ENCODE results near the gene HOXB4.
A peak's percentile ranks its signal among the peaks of the same experiment; 100 is the strongest.

HOXB4 gene

DNA sequence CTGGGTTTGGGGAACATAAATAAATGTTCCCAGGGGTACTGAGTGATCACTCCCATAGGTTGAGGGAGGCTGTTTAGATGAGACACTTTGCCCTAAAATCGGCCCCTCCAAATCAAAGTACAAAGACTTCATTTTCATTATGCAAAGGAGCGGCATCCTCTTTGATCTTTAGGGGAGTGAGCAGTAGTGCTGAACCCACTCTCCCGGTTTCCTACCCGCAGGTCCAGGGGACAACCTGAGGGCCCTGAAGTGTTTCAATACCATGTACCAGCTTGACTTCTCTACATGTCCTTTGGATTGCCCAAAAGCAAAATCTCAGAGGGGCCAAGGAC lies 23.0 kb upstream of the HOXB4 start:
- no peak for DNase-seq

GRCh38 chr17:48600244-48601098 lies 22.3 kb upstream of the HOXB4 start:
- DNase-seq, result no peak

- no peak for DNase-seq
Observed at GRCh38 chr17:48599354-48599753, 21.2 kb upstream of the HOXB4 start.

- no peak for DNase-seq
Observed at GRCh38 chr17:48598736-48599135, 20.6 kb upstream of the HOXB4 start.

DNA sequence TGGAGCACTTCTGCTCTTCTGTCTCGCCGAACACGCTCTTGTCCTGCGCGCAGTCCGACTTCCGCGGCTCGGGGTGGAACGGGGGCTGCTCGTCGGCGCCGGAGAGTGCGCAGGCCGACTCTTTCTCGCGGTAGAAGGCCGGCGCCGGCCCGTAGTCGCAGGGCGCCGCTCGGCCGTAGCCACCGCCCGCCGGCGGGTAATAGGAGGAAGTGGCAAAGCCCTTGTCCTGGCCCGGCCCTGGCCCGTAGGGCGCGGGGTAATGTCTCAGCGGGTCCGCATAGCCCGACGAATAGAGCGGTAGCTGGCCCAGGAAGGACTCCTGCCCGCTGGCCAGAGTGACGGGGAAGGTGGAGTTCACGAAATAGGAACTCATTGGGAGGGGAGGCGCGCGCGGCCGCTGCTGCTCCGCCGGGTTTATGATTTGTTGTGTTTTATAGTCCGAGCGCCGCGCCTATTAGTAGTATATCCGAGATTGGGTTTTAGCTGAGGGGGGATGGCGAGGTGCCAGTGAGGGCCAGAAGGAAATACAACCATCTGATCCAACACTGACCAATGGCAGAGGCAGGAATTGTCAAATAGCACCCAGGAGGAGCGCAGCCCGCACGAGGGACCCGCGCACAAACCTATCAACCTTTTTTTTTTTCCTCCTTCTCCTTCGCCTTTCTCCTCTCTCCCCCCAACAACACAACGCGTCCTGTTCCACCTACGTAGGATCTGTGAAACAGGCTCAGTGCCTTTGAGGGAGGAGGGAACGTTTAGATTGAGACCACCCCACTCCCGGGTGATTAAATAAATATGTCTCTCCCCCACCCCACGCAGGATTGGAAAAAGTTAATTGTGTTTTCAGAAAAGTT lies 19.9 kb upstream of the HOXB4 start:
- DNase-seq, result no peak

GRCh38 chr17:48597528-48597777 lies 19.3 kb upstream of the HOXB4 start:
- DNase-seq, result no peak

GRCh38 chr17:48596735-48597527 lies 18.8 kb upstream of the HOXB4 start:
- no peak for DNase-seq

- peak; percentile 45 for DNase-seq
Observed at GRCh38 chr17:48596000-48596734, 18.0 kb upstream of the HOXB4 start.

DNA sequence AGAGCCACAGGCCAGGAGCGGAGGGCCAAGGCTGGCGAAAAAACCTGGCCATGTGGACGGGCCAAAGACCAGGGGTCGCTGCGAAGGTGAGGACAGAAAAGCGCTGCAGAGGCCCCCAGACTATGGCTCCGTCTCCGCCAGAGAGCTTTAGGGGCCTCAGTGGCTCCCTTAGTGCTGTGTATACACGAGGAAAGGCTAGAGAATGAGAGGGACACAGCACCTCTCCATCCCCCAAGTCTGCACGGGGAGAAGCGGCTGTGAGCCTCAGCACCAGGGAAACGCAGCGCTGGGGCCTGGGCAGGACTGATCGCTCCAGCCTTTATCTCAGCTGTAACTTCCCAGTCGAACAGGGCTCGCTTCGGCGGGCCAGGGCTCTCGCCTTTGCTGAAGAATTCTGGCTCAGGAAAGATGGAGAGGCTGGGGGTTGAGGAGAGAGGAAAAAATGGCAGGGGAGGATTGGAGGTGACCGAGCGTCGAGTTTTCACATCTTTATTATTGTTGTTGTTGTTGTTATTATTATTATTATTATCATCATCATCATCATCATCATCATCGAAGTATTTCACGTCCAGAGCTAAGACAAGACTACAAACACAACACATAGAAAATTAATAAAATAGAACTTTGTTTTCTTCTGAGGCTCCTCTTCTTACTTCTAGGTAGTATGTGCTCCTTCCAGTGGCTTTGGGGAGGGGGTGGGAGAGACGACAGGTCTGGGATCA lies 17.3 kb upstream of the HOXB4 start:
- no peak for DNase-seq

- DNase-seq, result no peak
Observed at GRCh38 chr17:48594538-48595277, 16.6 kb upstream of the HOXB4 start.

- DNase-seq, result peak; percentile 84
Observed at GRCh38 chr17:48593840-48594537, 15.8 kb upstream of the HOXB4 start.

DNA sequence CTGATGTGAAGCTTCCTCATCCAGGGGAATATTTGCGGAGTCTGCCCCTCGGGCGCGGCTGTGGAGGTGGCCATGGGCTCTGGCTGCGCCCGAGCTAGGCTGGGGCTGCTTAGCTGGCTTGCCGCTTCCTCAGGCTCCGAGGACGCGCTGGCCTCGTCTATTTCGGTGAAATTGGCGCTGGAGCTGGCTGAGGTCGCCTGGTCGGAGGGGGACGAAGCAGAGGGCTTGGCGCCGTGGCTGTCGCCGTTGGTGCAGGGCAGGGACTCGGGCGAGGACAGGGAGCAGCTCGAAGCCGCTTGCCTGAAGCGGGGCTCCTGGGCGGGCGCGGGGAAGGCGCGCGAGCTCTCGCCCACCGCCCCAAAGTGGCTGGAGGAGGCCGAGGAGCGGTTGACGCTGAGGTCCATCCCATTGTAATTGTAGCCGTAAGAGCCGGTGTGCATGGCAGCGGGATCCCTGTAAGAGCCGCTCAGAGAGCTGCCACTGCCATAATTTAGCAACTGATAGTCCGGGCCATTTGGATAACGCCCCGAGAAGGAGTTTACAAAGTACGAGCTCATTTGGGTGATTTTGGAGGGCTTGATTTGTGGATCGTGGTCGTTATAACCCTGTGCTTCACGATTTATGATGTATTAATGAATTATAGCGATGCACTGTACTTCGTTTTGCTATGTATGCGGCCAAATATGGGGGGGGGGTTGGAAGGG lies 15.1 kb upstream of the HOXB4 start, which contains the start of gene HOXB5:
HOXB5 (minus strand) TSS at position 654 of the 704 bp plus-strand sequence; CDS start at position 557, 97 bp downstream.
- no peak for DNase-seq

DNA sequence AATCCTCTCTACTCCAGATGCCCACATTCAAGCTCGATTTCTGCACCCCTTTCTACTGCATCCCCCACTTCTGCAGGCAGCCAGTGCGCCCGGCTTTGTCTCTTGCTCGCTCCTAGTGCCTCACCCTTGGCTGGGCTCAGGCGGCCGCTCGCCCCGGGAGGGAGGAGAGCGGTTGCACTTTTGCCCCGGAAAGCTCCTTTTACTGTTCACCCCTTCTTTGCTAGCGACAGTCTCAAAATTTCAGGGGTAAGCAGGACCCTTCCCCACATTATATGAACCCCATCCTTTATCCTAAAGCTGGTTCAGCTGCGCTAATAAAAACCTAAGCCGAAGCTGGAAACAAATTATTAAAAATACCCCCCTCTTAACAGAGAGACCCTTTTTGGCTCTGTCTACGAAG lies 14.4 kb upstream of the HOXB4 start:
- DNase-seq, result no peak

- no peak for DNase-seq
Observed at GRCh38 chr17:48592057-48592514, 13.9 kb upstream of the HOXB4 start.

DNA sequence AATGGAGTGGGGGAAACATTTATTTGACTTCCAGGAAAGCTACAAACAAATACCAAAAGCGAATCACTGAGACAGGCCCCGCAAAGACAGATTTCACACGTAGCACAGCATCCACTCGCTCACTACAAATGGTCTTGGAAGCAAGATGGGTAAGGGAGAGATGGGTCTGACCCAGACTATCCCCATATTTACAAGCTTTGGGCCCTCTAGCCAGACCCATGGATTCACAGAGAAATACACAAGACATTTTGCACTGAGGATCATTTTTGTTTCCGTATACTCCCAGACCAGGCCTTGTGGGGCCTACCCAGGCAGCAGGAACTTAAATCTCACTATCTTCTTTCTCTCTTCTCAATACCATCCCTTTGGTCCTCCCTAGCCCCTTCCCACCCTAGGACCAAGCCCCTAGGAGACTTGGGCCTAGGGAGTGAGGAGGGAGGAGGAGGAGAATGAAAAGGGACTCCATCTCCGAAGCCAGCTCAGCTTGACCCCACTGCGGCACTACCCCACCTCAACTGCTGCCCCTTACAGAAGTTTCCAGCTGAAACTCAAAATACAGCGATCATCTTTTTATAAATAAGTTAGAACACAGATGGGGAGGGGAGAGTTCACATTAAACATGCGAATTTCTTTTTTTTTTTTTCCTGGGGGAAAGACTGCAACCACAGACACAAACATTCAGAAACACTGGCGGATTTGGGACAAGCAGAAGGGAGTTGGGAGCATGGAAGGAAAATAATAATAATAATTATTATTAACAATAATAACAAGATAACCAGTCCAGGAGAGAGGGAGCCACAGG lies 13.3 kb upstream of the HOXB4 start:
- DNase-seq, result no peak

DNA sequence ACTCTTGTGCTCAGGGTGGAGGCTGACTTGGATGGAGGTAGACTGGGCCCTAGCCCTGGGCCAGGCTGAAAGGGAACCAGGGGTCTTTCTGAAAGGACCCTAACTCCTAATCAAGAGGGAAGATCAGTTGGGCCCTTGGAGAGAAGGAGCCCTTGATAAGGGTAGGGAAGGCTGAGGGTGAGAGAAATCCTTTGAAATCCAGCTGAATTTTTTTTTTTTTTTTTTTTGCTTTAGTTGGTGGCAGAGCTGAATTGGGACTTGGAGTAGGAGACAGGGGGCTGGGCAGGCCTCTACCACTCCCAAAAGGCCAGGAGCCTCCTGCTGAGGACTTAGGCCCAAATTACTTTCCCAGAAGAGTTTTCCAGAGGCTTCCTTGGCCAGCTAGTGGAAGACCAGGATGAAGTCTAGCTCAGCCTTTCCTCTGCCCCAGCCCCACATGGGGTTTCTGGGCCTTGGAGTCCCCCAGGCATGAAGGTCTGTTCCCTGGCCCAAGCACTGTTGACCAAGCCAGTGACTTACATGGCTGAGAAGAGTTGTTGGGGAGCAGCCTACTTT lies 12.5 kb upstream of the HOXB4 start:
- DNase-seq, result no peak

DNA sequence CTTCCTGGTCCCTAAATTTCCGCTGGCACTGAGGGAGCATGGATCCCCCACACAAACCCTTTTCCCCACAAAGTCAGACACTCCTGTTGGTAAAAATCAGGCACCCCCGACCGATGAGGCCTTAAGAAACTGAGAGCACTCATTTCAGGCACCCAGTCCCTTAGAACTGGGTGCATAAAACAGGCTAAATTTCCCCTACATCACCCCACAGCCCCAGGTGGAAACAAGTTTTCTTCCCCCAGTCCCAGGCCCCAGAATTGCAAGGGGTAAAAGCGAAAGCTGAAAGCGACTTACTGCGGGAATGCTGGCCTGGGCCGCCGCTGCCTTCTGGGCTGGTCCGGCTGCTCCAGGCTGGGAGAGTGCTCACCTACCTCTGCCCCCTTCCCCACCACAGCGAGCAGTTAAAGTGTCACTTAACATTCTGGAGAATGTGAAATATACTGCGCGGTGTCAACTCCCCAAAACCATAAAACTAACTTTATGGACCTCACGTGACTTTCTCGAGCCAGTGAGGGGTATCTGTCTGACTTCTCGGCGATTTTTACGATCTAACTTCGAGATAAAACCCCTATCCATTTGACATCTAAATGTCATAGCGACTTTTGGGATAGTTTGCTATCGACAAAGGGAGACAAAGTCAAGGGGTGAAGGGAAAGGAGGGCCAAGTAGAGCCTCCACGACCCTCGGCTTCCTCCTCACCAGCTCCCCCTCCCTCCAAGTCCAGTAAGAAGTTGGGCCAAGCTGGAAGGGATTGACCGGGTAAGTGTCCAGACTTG lies 11.9 kb upstream of the HOXB4 start, which contains the start of gene HOXB3:
HOXB3 (minus strand) TSS at position 411 of the 776 bp plus-strand sequence. CDS start 37,767 bp downstream, outside the sequence.
- DNase-seq, result no peak
